C4-2B (cell line): ENCODE data around the gene FAM25C.
"Not testable (repeated sequence)": the region's sequence is repeated elsewhere in the genome, so short reads cannot be mapped to it uniquely, and the experiment has no call there.

Experiments used
- CTCF ChIP-seq: fragments of 450-650 bp; conservative IDR thresholded peaks from 2 replicates; pipeline ENCODE4 v1.5.1; 2017; ENCODE audit warnings: mild to moderate bottlenecking
- ZFX ChIP-seq: fragments of 450-650 bp; IDR thresholded peaks from 2 replicates; pipeline ENCODE4 v1.6.1; 2017

GRCh38 chr10:47957158-47957557, 42.4 kb downstream of the FAM25C start:
- not testable (repeated sequence) for TF ChIP-seq CTCF, ZFX
